Tibial artery (tissue), 4 donors: ENCODE measurements around the gene CCNL1.

Source experiments
- DNase-seq, 2 donors: peaks; one replicate each; pipeline ENCODE4 v3.0.0-alpha.2; 2019
- H3K27ac ChIP-seq, 2 donors: fragments of 200-600 bp; sonication (generic) in 1 of 2; 1 replicate in 1 of 2; 2 replicates in 1 of 2; pipeline ENCODE4 v1.5.1; 2018 to 2019; ENCODE audit warnings: mild to moderate bottlenecking in 1 of 2
- H3K27me3 ChIP-seq, 2 donors: fragments of 200-600 bp; sonication (generic) in 1 of 2; one replicate each; pipeline versions ENCODE4 v1.5.1 to v1.6.0; 2016 to 2019
- H3K36me3 ChIP-seq, 3 donors: fragments of 200-600 bp; sonication (generic) in 2 of 3; one replicate each; pipeline ENCODE4 v1.5.1; 2016 to 2019; ENCODE audit warnings: mild to moderate bottlenecking in 2 of 3
- H3K4me1 ChIP-seq, 4 donors: fragments of 200-600 bp; sonication (generic) in 2 of 4; 1 replicate in 3 of 4; 2 replicates in 1 of 4; pipeline ENCODE4 v1.5.1; 2016 to 2019
- H3K4me3 ChIP-seq, 2 donors: fragments of 200-600 bp; sonication (generic) in 1 of 2; 1 replicate in 1 of 2; 2 replicates in 1 of 2; pipeline ENCODE4 v1.5.1; 2018 to 2019; ENCODE audit warnings: mild to moderate bottlenecking in 2 of 2
- H3K9me3 ChIP-seq, 3 donors: fragments of 200-600 bp; sonication (generic) in 1 of 3; one replicate each; pipeline ENCODE4 v1.5.1; 2016 to 2019
- intact Hi-C: fragments of 100-400 bp; cut with DNase I; formaldehyde crosslinking; loops from one replicate; pipeline ENCODE4 v1.15.0; 2023; ENCODE audit warnings: low total_unique reads
- TF ChIP-seq, protein P1 (sequence below), 2 experiments: fragments of 200-600 bp in 1 of 2; fragments of 450-650 bp in 1 of 2; IDR thresholded peaks; one replicate each; pipeline ENCODE4 v1.5.1; 2017 to 2019; ENCODE audit warnings: antibody characterized with exemption in 2 of 2, mild to moderate bottlenecking in 1 of 2, moderate library complexity in 1 of 2

The CCNL1 gene

DNA sequence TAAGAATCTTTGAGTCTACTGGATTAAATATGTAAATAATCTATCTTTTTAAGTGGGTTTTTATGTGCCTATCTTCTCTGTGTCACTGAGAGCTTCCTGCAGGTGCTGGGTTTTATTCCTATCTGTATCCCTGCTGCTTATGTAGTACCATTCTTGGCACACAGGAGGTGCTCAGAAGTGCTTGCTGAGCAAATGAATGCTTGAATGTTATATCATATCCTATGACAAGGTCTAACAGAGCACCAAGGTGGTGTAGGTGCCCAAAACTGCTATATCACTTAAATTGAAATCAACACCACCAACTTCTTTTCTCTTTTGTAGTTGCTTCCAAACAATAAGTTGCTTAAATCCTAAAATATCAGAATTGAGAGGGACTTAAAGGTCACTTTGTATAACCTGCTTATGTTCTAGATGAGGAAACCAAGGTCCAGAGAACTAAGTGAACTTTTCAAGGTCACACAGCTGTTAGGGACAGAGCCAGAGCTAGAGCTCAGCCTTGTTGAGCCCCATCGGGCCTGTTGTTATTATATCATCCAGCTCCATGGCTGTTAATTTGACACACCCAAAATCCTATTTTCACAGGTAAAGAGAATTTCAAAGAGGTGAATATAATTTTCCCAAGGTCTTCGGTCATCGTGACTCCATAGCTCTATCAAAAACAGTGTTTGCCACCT is 46.0 kb downstream of the CCNL1 start:
- Histone ChIP-seq H3K27me3 (no peaks in the 10 kb centered on the region), H3K4me3 (no peak overlapping the region), H3K36me3 (no peaks in the 10 kb centered on the region), H3K27ac (no peak overlapping the region), H3K9me3 (no peaks in the 10 kb centered on the region), H3K4me1 (no peaks in the 10 kb centered on the region)
- intact Hi-C loops, result no loop called here
- DNase-seq, result no peak
- TF ChIP-seq, protein P1, sequence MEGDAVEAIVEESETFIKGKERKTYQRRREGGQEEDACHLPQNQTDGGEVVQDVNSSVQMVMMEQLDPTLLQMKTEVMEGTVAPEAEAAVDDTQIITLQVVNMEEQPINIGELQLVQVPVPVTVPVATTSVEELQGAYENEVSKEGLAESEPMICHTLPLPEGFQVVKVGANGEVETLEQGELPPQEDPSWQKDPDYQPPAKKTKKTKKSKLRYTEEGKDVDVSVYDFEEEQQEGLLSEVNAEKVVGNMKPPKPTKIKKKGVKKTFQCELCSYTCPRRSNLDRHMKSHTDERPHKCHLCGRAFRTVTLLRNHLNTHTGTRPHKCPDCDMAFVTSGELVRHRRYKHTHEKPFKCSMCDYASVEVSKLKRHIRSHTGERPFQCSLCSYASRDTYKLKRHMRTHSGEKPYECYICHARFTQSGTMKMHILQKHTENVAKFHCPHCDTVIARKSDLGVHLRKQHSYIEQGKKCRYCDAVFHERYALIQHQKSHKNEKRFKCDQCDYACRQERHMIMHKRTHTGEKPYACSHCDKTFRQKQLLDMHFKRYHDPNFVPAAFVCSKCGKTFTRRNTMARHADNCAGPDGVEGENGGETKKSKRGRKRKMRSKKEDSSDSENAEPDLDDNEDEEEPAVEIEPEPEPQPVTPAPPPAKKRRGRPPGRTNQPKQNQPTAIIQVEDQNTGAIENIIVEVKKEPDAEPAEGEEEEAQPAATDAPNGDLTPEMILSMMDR (IDR thresholded peaks at IDR 0.05), result no peak

DNA sequence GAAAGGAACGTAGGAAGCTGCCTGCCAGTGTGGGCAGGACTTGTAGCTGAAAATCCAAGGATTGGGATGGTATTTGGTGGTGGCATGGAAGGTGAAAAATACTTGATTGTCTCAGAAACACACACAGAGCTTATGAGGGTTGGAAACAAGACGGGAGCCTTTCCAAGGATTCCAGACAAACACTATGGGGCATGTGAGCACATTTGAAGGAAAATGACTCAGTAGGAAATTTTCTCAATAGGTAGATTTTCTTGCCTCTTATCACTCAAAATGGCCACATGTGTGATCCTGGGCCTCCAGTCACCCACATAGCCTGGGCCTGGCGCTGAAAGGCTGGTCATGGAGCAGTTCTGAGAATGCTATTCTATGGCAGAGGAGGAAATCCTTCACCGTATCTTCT is 47.4 kb downstream of the CCNL1 start:
- Histone ChIP-seq H3K27ac (no peak overlapping the region), H3K27me3 (no peaks in the 10 kb centered on the region), H3K36me3 (no peaks in the 10 kb centered on the region), H3K9me3 (no peaks in the 10 kb centered on the region), H3K4me1 (no peaks in the 10 kb centered on the region), H3K4me3 (no peak overlapping the region)
- intact Hi-C loops, result no loop called here
- TF ChIP-seq, protein P1 (IDR thresholded peaks at IDR 0.05), result no peak
- DNase-seq, result no peak

- intact Hi-C loops, result no loop called here
- Histone ChIP-seq H3K4me3 (no peak overlapping the region), H3K4me1 (no peaks in the 10 kb centered on the region), H3K27me3 (no peaks in the 10 kb centered on the region), H3K36me3 (no peaks in the 10 kb centered on the region), H3K27ac (no peak overlapping the region), H3K9me3 (no peaks in the 10 kb centered on the region)
- no peak for DNase-seq
- TF ChIP-seq, protein P1 (IDR thresholded peaks at IDR 0.05), result no peak
Observed at GRCh38 chr3:157111518-157111917, 48.4 kb downstream of the CCNL1 start.

DNA sequence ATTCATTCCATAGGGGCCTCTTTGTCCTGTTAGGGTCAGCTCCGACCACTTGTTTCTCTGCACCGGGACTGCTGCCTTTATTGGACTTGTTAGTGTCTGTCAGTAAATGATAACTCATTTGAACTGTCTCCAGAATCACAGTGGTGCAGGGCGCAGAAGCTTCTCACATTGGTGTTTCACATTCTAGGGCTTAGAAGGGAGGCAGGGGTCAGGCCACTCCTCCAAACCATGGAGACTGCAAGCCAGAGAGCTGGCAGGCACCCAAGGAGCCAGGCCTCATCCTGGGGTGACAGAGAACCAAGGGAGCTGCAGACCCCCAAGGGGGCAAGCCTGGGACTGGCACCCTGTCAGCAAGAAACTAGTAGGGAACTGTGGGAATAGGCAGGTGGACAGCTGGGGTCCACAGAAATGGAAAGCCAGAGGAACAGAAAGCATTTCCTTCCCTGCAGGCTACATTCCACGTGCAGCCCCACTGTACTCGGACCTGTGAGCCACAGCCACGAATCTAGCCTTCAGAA is 49.1 kb downstream of the CCNL1 start:
- no peak overlapping the region for H3K27ac ChIP-seq
- intact Hi-C loops, result no loop called here
- DNase-seq, result no peak

DNA sequence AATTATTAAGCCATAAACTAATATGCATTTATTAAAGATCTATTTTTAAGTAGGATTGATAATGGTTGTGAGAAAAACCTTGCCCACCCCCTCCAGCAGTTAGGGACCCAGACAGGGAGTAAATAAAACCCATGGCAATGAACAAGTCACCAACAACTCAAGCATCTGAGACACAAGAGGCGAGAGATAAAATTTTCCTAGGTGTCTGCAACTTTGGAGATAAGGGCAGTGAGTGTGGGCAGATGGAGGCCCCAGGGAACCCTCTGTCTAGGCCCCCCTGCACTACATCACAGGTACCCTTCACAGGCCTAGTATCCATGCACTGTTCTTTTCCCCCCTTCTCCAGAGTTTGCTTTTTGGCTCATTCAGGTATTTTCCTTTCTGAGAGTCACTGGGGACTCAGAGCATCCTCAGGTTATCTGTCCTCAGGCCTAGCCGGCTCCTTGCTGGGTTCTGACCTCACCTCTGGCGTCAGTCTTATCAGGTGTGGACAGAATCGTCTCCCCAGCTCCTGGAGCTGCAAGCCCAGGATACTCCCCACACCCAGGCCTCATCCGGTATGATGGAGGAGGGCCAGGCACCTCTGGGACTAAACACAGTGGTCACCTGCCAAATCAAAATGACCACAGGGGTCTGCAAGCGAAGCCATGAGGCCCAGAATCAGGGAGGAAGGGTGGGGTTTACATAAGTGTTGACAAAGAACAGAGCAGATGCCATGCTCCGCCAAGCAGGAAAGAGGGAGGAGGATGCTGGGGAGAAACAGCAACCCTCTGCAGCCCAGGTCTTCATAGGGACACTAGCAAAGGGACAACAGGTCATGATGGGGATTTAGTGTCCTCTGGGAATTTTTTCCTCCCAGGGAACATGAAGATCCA is 50.4 kb downstream of the CCNL1 start:
- no peak for DNase-seq
- H3K27ac ChIP-seq, result no peak overlapping the region
- no peaks in the 10 kb centered on the region for H3K9me3 ChIP-seq
- H3K4me1 ChIP-seq, result no peaks in the 10 kb centered on the region
- TF ChIP-seq, protein P1 (IDR thresholded peaks at IDR 0.05), result no peak
- no peaks in the 10 kb centered on the region for H3K36me3 ChIP-seq
- intact Hi-C loops, result no loop called here
- no peak overlapping the region for H3K4me3 ChIP-seq
- H3K27me3 ChIP-seq, result no peaks in the 10 kb centered on the region

More for the DNA sequence above, 49.1 kb downstream of the CCNL1 start:
- Histone ChIP-seq H3K27me3 (no peaks in the 10 kb centered on the region), H3K4me1 (no peaks in the 10 kb centered on the region), H3K9me3 (no peaks in the 10 kb centered on the region), H3K4me3 (no peak overlapping the region), H3K36me3 (no peaks in the 10 kb centered on the region)
- TF ChIP-seq, protein P1 (IDR thresholded peaks at IDR 0.05), result no peak
